ENCODE data around the gene ZBTB1. TPM values are rescaled to one million over a fixed set of nuclear protein-coding genes. Genes with fewer than 3 reads are reported as not detected.

ZBTB1 gene
- total RNA-seq, 1 donor from 2014 or later, result 48.9 TPM

- peak within 1 kb of the TSS; percentile 50 to 56 for H3K4me3 ChIP-seq
- peak within 1 kb of the TSS; percentile 74 for H3K27ac ChIP-seq
- H3K9me3 ChIP-seq, result no peaks in the 10 kb centered on the region
- H3K4me1 ChIP-seq, result peaks cover 19% of the 10 kb centered on the region
- peak; percentile 99 to 100 for DNase-seq (ENCODE audit: extremely low spot score in 2 of 2)
- TF ChIP-seq POLR2A (IDR thresholded peaks at IDR 0.05) (peak; percentile 48 to 88), POLR2AphosphoS5 (IDR thresholded peaks at IDR 0.05; ENCODE audit: insufficient read depth in 1 of 2, low read depth in 1 of 2) (peak; percentile 83 to 90), CTCF (IDR thresholded peaks at IDR 0.05) (peak; percentile 57 to 74 (median 66))
- H3K36me3 ChIP-seq, result no peaks in the 10 kb centered on the region
- H3K27me3 ChIP-seq, result no peaks in the 10 kb centered on the region
- intact Hi-C loops (cut with DNase I), result no loop called here
Measured at GRCh38 chr14:64540208-64541202, 35.9 kb downstream of the ZBTB1 start, which contains the start of gene HSPA2. HSPA2 (plus strand) TSS chr14:64540741; CDS start chr14:64540850, 109 bp downstream.

- DNase-seq (ENCODE audit: extremely low spot score in 2 of 2), result no peak
- no peak for TF ChIP-seq POLR2A (IDR thresholded peaks at IDR 0.05)
- no peak for TF ChIP-seq CTCF (IDR thresholded peaks at IDR 0.05)
- no peak for TF ChIP-seq POLR2AphosphoS5 (IDR thresholded peaks at IDR 0.05; ENCODE audit: insufficient read depth in 1 of 2, low read depth in 1 of 2)
- no peak overlapping the region for H3K27ac ChIP-seq
- intact Hi-C loops (cut with DNase I), result no loop called here
- peaks cover 19% of the 10 kb centered on the region for H3K4me1 ChIP-seq
- no peaks in the 10 kb centered on the region for H3K9me3 ChIP-seq
- H3K4me3 ChIP-seq, result peak overlapping the region; percentile 50 to 56
- H3K27me3 ChIP-seq, result no peaks in the 10 kb centered on the region
- no peaks in the 10 kb centered on the region for H3K36me3 ChIP-seq
Measured at GRCh38 chr14:64541261-64541971, 36.8 kb downstream of the ZBTB1 start.

- Histone ChIP-seq H3K27me3 (no peaks in the 10 kb centered on the region), H3K4me3 (peak overlapping the region; percentile 50 to 56), H3K9me3 (no peaks in the 10 kb centered on the region), H3K36me3 (no peaks in the 10 kb centered on the region), H3K27ac (no peak overlapping the region), H3K4me1 (peaks cover 19% of the 10 kb centered on the region)
- TF ChIP-seq CTCF (IDR thresholded peaks at IDR 0.05) (no peak), POLR2A (IDR thresholded peaks at IDR 0.05) (no peak), POLR2AphosphoS5 (IDR thresholded peaks at IDR 0.05; ENCODE audit: insufficient read depth in 1 of 2, low read depth in 1 of 2) (no peak)
- no peak for DNase-seq (ENCODE audit: extremely low spot score in 2 of 2)
- intact Hi-C loops (cut with DNase I), result no loop called here
Measured at GRCh38 chr14:64541972-64542835, 37.6 kb downstream of the ZBTB1 start.

GRCh38 chr14:64542836-64543201, 38.2 kb downstream of the ZBTB1 start:
- TF ChIP-seq POLR2AphosphoS5 (IDR thresholded peaks at IDR 0.05; ENCODE audit: insufficient read depth in 1 of 2, low read depth in 1 of 2) (no peak), POLR2A (IDR thresholded peaks at IDR 0.05) (no peak)
- Histone ChIP-seq H3K9me3 (no peaks in the 10 kb centered on the region), H3K4me3 (peak overlapping the region; percentile 50 to 56), H3K4me1 (peaks cover 19% of the 10 kb centered on the region), H3K36me3 (no peaks in the 10 kb centered on the region), H3K27ac (no peak overlapping the region), H3K27me3 (no peaks in the 10 kb centered on the region)
- intact Hi-C loops (cut with DNase I), result no loop called here
- DNase-seq (ENCODE audit: extremely low spot score in 2 of 2), result no peak
